SKM-1 treated with dmso at 0.1 percent for 144 hours (cell line): ENCODE measurements around the gene NOSIP.

Experiments
- DNase-seq: peaks from one replicate; lab custom pipeline; 2025; ENCODE audit not compliant: unreplicated experiment; lab: John Stamatoyannopoulos, UW

Gene NOSIP

DNA sequence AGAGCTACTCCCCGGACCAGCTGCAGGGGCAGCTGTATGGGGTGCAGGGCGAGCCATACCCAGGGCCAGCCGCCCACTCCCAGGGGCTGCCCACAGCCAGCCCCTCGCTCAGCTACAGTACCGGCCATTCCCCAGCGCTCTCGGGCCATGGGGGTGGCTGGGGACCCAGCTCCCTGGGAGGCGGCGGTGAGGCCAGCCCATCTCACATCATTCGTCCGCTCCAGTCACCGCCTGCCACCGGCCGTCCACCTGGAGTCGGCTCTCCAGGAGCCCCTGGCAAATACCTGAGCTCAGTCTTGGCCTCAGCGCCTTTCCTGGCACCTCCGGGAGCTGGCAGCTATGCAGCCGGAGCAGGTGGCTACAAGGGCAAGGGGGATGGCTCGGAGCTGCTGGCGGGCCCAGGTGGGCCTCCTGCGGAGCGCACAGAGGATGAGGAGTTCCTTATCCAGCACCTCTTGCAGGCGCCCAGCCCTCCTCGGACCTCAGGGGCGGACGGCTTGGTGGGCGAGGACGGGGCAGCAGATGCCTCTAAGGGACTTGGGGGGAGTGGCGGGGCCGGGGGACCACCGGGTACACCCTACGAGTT lies 15.6 kb upstream of the NOSIP start:
- no peak for DNase-seq

DNA sequence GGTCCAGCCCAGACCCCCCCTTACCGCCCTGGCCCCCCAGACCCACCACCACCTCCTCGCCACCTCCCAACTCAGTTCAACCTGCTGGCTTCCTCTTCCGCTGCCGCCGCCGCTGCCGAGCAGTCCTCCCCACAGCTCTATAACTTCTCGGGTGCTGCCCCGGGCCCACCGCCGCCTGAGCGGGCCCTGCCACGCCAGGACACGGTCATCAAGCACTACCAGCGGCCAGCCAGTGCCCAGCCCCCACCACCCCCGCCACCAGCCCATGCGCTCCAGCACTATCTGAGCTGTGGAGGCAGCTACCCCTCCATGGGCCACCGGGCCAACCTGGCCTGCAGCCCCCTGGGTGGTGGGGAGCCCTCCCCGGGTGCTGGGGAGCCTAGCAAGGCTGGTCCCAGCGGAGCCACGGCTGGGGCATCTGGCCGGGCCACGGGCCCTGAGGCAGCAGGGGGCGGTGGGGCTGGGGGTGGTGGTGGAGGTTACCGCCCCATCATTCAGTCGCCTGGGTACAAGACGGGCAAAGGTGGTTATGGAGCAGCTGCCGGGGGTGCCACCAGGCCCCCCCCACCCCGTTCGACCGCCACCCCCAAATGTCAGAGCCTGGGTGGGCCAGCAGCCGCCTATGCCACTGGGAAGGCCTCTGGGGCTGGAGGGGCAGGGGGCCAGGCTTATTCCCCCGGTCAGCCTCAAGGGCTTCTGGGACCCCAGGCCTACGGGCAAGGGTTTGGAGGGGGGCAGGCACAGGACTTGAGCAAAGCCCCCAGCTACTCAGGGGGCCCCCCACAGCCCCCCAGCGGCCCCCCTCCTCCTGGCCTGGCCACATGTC lies 14.8 kb upstream of the NOSIP start:
- no peak for DNase-seq

DNA sequence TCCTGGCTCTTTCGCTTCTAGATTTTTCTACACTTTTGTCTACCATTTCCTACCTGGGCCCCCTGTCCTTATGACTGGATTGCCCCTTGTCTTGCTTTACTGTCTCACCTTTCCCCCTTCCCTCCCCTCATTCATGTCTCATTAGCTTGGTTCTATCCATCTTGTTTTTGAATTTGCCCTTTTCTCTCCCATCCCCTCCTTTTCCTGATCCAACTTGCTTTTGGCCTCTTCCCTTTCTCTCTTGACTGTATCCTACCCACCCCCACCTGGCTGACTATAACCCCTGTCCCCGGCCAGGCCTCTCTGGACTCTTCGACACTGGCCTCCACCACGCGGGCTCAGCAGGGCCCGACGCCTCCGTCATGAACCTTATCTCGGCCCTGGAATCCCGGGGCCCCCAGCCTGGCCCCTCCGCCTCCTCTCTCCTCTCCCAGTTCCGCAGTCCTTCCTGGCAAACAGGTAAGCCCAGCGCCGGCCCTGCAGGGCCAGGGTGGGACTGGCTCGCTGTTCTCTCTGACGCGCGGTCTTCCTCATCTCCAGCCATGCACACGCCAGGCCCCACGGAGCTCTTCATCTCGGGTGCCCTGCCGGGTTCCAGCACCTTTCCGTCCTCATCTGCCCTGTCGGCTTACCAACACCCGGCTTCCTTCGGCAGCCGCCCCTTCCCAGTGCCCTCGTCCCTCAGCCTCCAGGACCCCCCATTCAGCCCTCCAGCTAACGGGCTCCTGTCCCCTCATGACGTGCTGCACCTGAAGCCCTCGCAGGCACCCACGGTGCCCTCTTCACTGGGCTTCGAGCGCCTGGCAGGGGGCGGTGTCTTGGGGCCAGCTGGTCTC lies 14.0 kb upstream of the NOSIP start:
- no peak for DNase-seq

DNA sequence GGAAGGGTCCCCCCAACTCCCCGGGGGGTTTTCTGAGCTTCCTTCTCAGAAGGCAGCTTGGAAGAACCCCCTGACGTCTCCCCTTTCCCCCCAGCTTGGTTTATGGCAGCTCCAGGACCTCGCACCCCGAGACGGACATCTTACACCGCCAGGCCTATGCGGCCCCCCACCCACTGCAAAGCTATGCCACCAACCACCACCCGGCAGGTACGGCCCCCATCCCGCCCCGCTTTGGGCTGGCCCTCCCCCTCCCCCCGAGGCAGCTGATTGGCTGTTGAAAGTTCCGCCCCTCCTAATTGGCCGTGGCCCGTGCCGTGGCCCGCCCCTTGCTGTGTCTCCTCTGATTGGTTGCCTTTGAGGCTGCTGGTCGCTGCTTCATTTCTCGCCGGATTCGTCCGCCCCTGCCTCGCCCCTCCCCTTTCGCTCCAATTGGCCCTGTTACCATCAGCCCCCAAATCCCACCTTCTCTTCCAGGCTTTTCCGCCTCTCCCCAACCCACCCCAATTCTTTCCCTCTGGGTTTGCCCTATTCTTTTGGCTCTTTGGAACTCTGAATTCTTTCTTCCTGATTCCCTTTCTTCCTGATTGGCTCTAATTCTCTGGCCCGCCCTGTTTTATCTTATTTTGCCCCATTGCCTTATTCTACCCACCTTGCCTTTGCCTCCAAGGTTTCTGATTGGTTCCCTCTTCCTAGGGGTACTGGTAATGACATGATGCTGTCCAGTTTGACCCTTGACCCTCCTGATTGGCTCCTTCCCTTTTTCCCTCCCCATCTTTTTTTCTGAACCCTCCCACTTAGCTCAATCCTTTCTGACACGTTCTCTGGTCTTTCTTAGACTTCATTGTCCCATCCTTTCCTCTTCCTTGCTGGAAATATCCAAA lies 13.1 kb upstream of the NOSIP start:
- no peak for DNase-seq

DNA sequence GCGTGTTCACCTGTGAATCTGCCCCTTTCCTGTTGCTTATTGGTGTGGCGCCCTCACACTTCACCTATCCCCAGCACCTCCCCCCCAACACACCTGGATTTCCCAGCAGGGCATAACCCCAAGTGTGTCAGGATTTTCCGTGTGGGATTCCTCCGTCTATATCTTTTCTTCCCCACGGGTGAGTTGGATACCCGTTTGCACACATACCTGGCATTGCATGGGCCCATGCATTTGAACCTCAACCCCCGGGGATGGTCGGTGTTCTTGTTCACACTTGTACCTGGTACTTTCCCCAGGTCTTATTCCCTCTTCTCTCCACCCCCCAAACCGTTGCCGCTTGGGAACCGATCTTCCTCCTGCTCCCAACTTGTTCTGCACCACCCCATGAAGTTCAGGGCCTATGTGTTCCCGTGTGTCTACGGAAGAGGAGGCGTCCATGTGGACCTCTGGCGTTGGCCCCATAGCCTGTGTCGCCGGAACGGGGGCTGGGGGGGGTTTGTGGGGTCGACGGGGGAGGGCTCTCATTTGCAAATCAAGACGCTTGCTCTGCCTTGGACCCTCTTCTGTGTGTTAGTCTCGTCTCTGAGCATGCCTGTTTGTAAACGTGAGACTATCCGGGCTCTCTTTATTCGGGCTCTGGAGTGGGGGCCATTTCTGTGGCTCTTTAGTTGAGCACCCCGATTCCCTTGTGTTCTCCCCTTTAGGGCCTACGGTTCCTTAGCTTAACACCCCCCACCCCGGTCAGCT lies 12.3 kb upstream of the NOSIP start:
- DNase-seq: no peak

DNA sequence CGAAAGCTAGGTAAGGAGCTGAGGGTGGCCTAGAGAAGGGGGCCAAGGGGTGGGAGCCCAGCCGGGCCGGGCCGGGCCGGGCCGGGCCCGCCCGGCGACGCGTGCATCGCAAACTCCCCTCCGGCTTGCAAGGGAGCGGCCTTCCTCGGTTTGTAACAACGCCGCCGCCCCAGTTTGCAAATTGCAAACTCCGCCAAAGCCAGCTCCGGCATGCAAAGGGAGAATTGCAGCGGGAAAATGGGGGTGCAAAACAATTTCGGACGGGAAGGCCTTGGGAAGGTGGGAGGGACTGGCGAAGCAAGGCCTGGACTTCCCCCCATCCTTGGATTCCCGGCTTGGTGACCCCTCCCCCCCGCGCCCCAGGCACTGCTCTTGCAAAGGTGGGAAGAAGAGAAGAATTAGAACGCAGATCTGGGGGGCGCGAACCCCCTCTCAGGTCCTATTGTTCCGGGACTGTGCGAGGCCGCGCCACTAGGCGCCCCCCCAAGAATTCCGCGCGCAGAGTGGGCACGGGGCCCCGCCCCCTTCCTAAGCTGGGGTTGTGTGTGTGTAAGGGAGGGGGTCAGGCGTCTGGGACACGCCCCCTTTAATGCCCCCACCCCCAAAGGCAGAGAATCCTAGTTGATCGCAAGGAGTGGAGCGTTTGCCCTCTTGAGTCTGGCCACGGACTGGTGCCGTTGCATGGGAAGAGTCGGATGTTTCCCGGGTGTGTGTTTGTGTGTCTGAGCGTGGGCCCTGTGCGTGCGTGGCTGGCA lies 11.6 kb upstream of the NOSIP start:
- no peak for DNase-seq

DNA sequence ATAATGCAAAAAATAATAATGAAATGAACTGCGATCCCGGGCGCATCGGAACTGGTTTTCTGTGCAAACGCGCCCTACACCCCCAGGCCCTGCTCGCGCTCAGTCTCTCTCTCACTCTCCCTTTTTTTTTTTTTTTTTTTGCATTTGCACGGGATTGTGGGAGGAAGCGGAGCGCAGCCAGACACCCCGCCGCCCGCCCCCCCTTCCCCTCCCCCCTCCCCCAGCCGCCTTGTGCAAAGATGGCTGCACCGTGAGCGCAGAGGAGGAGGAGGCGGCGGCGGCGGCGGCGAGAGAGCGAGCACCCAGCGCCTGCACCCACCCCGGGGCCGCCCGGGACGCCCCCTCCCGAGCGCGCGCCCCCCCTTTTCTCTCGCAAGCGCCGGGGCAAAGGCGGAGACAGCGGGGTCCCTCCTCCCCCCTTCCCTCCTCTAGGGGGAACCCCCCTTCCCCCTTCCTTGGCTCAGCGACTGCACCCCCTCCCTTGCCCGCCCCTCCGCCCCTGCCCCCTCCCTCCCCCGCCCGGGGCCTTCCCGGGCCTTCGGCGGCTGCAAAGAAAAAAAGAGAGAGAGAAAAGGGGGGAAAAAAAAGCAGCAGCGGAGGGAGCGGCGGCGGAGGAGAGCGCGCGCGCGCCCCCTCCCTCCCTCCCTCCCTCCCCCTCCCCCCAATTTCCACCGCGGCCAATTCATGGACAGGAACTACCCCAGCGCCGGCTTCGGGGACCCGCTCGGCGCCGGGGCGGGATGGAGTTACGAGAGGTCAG lies 10.8 kb upstream of the NOSIP start, which contains the start of gene PRR12:
Gene PRR12 (plus strand): TSS at position 212 of the 760 bp plus-strand sequence. CDS start 473 bp downstream, at position 685.
- DNase-seq: peak; percentile 30

DNA sequence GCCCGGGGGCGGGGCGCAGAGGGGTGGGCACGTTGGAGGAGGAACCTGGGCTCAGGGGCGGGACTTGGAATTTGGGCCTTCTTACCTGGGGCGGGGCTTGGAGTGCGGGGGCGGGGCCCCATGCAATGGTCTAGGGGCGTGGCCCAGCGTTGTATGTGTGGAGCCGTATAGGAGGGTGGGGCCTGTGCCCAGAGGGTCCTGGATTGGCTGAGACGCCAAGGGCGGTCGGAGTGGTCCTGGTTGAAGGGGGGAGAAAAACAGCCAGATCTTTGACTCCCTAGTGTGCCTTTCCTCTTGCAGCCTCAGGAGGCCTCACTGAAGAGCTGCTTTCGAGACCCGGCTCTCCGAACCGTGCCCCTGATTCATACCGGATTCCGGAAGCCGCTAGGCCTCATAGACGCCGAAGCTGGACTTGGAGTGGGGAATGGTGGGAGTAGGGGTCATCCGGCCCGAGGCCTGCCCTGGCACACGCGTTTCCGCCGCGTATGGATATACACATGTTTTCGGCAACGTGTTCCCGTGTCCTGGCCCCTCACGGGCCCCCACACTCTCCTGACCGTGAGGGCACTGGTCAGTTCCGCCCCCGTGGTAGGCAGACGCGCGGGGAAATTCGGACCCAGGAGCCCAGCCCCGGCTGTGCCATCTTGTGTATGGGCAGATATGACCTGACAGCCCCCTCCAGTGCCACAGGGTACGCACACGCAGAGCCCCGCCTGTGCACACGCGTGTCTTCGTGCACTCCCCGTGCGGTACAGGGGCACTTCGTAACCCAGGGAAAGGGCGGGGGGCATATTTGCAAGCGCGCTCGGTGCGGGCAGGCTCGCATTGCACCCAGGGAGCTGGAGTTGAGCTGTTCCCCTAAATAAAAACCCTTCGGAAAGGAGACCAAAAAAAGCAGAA lies 10.0 kb upstream of the NOSIP start:
- DNase-seq: peak; percentile 83

DNA sequence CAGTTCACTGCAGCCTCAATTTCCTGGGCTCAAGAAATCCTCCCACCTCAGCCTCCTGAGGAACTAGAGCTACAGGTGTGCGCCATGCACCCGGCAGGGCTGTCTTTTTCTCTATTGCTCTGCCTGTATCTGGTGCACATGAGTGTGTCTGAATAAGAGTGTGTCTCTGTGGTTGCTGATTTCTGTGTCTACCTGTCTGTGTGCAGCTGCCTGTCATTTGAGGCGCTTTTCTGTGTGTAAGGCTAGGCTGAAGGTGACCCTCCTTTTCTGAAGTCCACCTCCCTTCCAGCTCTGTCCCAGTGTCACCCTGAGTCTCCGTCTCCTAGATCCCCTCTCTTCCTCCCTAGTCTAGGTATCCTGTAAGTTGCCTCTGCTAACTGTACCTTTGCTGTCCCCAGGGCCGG lies 9.1 kb upstream of the NOSIP start:
- no peak for DNase-seq

DNA sequence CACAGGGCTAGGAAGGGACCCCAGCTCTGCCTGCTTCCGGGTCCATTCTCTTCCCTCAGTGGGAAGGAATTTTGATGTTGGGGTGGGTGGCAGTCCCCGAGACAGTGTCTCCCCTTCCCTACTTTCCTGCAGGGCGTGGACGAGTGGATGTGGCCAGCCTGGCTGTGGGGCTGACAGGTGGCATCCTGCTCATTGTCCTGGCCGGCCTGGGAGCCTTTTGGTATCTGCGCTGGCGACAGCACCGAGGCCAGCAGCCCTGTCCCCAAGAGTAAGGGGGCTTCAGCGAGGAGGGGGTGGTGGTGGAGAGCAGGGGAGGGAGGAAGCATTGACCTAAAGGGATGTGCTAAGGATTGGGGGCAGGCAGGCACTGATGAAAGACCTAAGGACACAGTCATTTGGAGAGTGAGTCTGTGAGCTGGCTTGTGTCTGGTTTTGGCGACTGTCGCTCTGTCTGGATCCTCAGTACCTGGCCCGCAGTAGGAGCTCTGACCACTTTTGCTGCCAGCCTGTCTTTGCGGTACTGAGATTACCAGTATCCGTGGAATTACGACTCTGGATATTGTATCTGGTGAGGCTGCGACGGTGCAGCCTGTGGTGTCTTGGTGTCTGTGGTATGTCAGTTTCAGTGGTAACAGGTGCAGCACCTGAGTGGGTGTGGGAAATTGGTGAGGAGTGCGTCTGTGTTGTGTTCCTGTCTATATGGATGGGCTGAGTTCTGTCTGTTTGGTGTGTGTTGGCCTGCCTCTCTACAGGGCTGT lies 8.2 kb upstream of the NOSIP start:
- no peak for DNase-seq

DNA sequence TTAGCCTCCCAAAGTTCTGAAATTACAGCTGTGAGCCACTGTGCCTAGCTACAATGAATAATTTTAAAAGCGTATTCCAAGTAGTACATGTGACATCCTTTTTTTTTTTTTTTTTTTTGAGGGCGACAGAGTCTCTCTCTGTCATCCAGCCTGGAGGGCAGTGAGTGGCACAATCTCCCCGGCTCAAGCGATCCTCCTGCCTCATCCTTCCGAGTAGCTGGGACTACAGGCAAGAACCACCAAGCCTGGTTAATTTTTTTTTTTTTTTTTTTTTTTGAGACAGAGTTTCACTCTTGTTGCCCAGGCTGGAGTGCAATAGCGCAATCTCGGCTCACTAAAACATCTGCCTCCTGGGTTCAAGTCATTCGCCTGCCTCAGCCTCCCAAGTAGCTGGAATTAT lies 6.9 kb upstream of the NOSIP start:
- no peak for DNase-seq

DNA sequence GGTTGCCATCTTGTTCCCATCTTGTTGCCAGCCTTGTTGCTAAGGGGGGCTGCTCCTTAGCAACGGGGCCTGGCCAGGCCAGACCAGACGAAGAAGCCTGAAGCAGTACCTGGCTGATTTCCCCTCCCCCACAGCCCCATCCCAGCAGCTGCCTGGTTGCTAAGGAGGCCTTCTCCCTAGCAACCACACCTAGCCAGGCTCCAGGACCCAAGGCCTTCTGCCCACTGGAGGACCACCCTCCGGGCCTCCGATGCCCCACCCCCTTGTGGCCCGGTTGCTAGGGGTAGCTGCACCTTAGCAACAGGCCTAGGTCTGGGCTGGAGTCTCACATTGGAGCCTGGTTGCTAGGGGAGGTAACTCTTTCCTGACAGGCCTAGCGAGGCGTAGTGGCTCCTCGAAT lies 4.7 kb upstream of the NOSIP start:
- DNase-seq: no peak

DNA sequence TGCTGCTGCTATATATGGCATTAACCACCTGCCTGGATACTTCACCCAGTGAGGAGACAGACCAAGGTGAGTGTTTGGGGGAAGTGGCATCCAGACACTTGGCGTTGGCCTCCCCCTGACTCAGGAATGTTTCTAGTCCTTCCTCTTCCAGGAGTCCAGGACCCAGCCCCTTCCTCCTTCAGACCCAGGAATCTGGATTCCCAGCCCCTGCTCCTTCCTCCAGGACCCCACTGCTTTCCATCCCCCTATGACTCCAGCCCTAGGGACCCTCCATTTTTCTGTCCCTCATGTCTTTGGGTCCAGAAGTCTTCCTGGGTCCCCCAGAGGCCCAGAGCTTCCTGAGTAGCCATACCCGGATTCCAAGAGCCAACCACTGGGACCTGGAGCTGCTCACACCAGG lies 2.9 kb upstream of the NOSIP start:
- no peak for DNase-seq

DNA sequence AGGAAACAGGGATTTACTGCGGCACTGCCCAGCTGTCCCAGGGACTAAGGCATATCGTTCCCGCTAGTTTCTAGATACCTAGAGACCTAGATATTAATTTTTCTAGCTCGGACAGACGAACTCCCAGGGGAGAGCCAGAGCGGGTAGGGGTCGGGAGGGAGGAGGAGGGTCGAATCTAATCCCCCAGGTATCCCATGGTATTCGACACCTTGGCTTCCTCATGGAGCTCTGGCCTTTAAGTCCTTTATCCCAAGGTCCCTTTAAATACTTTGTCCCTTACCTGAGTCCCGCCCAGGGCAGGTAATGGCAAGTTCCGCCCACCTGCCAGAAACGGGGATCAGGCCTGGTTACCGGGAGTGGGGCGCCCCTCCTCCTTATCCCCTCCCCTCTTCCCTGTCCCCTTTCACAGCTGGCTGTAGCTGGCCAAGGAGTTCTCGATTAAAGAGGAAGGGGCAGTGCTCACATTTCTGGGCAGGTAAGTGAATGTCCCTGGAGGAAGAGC lies 702 bp upstream of the NOSIP start, which contains the start of gene PRRG2:
Gene PRRG2 (plus strand): TSS at position 310 of the 502 bp plus-strand sequence. CDS start 1,904 bp downstream, outside the sequence.
- DNase-seq: no peak

DNA sequence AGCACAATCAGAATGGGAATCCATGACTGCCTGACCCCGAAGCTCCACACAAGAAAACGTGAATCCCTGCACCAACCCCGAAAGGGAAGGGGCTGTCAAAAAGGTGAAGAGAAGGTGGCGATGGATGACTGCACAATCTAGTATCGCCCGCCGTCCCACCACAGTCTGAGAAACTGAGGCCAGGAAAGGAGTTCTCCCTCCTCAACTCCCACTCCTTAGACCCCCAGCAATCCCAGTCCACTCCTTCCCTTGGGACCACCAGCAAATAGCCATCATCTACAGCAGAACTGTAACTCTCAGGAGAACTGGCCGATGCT lies 451 bp downstream of the NOSIP start:
- DNase-seq: no peak

DNA sequence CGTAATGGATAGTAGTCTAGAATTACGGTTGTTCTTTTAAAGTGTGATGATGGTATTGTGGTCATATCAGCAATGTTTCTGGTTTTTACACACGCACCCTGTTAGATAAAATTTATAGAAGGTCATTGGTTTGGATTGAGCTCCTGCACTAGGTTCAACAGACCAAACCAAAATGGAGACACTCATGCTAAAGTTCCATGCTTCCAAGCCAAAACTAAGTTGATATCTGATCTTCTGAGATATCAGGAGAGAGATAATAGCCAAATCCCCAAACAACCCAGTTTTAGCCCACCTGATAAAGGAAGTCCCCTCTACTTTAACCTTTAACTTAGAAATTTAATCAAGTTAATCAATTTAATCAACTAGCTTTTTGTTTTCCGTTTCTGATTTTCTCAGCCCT lies 1.2 kb downstream of the NOSIP start:
- no peak for DNase-seq
